ENCODE measurements around the gene BCAS3.
"Not testable (repeated sequence)": the region's sequence is repeated elsewhere in the genome, so short reads cannot be mapped to it uniquely, and the experiment has no call there.

Gene BCAS3

GRCh38 chr17:60857556-60858080 is 180.0 kb downstream of the BCAS3 start:
- no peaks in the 10 kb centered on the region for H3K27me3 ChIP-seq (ENCODE audit: control insufficient read depth, insufficient read depth, low read length)
- no peak overlapping the region for H3K9ac ChIP-seq (ENCODE audit: low read length)

GRCh38 chr17:60862482-60862881 is 184.8 kb downstream of the BCAS3 start:
- no peak overlapping the region for H3K4me3 ChIP-seq (ENCODE audit: low read length)
- H3K36me3 ChIP-seq (ENCODE audit: control insufficient read depth, insufficient read depth, low read length): no peaks in the 10 kb centered on the region
- no peaks in the 10 kb centered on the region for H3K27me3 ChIP-seq (ENCODE audit: control insufficient read depth, insufficient read depth, low read length)
- no peaks in the 10 kb centered on the region for H3K9me3 ChIP-seq (ENCODE audit: control insufficient read depth, low read length)
- H3K9ac ChIP-seq (ENCODE audit: low read length): no peak overlapping the region
- H3K4me1 ChIP-seq (ENCODE audit: control insufficient read depth, insufficient read depth, low read length): no peaks in the 10 kb centered on the region

More at GRCh38 chr17:60857556-60858080, 180.0 kb downstream of the BCAS3 start:
- Histone ChIP-seq H3K9me3 (ENCODE audit: control insufficient read depth, low read length) (no peaks in the 10 kb centered on the region), H3K4me3 (ENCODE audit: low read length) (no peak overlapping the region), H3K36me3 (ENCODE audit: control insufficient read depth, insufficient read depth, low read length) (no peaks in the 10 kb centered on the region), H3K4me1 (ENCODE audit: control insufficient read depth, insufficient read depth, low read length) (no peaks in the 10 kb centered on the region)

DNA sequence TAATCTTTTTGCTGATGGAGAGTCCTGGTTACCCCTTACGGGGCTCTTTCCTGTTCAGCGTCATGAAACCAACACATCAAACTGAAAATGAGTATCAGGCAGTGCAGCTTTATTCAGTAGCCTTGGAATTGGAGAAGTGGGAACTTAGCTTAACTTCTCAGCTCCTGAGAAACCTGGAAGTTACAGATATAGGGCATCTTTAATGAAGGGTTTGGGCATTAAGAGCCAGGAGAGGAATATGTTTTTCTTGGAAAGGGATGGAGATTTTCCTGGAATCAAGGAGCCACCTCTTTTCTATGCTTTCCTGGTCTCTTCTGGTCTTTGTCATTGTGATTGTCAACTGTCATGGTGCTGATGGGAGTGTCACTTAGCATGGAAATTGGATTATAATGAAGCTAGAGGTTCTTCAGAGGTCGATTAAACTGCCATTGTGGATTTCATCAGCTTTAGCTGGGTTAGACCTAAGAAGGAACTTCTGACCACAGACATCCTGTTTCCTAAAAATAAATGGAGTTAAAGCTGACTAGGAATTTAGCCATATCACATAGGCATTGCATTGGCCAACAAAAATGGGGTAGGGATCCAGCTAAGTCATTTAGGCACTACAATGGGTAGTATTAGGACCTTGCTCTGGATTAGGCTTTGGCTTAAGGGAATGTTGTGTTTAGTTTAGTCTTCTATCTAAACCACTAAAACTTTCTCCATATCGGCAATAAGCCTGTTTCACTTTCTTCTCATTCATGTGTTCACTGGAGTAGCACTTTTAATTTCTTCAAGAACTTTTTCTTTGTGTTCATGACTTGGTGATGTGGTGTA is 186.4 kb downstream of the BCAS3 start:
- no peak overlapping the region for H3K9ac ChIP-seq (ENCODE audit: low read length)
- H3K4me1 ChIP-seq (ENCODE audit: control insufficient read depth, insufficient read depth, low read length): no peaks in the 10 kb centered on the region
- H3K27me3 ChIP-seq (ENCODE audit: control insufficient read depth, insufficient read depth, low read length): no peaks in the 10 kb centered on the region
- H3K9me3 ChIP-seq (ENCODE audit: control insufficient read depth, low read length): no peaks in the 10 kb centered on the region
- no peak overlapping the region for H3K4me3 ChIP-seq (ENCODE audit: low read length)
- no peaks in the 10 kb centered on the region for H3K36me3 ChIP-seq (ENCODE audit: control insufficient read depth, insufficient read depth, low read length)

DNA sequence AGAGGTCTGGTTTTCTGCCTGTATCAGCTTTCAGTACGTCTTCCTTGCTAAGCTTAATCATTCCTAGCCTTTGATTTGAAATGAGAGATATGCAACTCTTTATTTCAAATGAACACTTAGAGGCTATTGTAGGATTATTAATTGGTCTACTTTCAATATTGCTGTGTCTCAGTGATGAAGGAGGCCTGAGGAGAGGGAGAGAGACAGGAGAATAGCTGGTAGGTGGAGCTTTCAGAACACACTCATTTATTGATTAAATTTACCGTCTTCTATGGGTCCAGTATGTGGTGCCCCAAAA is 187.0 kb downstream of the BCAS3 start:
- Histone ChIP-seq H3K9ac (ENCODE audit: low read length) (no peak overlapping the region), H3K4me3 (ENCODE audit: low read length) (no peak overlapping the region), H3K36me3 (ENCODE audit: control insufficient read depth, insufficient read depth, low read length) (no peaks in the 10 kb centered on the region), H3K9me3 (ENCODE audit: control insufficient read depth, low read length) (no peaks in the 10 kb centered on the region), H3K4me1 (ENCODE audit: control insufficient read depth, insufficient read depth, low read length) (no peaks in the 10 kb centered on the region), H3K27me3 (ENCODE audit: control insufficient read depth, insufficient read depth, low read length) (no peaks in the 10 kb centered on the region)

DNA sequence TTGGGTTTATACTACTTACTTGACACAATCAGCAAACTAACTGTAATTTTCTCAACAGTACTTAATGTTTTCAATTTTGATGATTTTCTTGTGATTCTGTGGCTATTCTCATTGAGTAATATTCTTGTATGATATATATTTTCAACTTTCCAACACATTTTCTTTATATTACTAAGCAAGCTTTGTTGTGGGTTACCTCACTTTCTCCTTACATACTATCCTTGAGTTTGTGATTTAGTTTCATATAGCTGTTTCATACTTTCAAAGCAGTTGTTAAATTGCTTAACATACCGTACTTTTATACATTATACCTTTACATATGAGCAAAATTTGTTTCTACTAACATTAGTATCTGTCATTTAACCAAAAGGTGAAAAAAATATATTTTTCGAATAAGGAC is 197.1 kb downstream of the BCAS3 start:
- no peaks in the 10 kb centered on the region for H3K4me1 ChIP-seq (ENCODE audit: control insufficient read depth, insufficient read depth, low read length)
- no peaks in the 10 kb centered on the region for H3K27me3 ChIP-seq (ENCODE audit: control insufficient read depth, insufficient read depth, low read length)
- no peaks in the 10 kb centered on the region for H3K9me3 ChIP-seq (ENCODE audit: control insufficient read depth, low read length)
- no peak overlapping the region for H3K9ac ChIP-seq (ENCODE audit: low read length)
- H3K4me3 ChIP-seq (ENCODE audit: low read length): no peak overlapping the region
- no peaks in the 10 kb centered on the region for H3K36me3 ChIP-seq (ENCODE audit: control insufficient read depth, insufficient read depth, low read length)

DNA sequence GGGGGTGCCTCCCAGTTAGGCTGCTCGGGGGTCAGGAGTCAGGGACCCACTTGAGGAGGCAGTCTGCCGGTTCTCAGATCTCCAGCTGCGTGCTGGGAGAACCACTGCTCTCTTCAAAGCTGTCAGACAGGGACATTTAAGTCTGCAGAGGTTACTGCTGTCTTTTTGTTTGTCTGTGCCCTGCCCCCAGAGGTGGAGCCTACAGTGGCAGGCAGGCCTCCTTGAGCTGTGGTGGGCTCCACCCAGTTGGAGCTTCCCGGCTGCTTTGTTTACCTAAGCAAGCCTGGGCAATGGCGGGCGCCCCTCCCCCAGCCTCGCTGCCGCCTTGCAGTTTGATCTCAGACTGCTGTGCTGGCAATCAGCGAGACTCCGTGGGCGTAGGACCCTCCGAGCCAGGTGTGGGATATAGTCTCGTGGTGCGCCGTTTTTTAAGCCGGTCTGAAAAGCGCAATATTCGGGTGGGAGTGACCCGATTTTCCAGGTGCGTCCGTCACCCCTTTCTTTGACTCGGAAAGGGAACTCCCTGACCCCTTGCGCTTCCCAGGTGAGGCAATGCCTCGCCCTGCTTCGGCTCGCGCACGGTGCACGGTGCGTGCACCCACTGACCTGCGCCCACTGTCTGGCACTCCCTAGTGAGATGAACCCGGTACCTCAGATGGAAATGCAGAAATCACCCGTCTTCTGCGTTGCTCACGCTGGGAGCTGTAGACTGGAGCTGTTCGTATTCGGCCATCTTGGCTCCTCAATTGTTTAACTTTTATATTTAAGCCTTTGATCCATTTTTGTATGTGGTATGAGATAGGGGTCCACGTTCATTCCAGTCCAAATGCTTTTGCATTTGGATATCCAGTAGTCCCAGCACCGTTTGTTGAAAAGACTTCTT is 209.3 kb downstream of the BCAS3 start:
- not testable (repeated sequence) for H3K9me3 ChIP-seq (ENCODE audit: control insufficient read depth, low read length); H3K4me3 ChIP-seq (ENCODE audit: low read length); H3K27me3 ChIP-seq (ENCODE audit: control insufficient read depth, insufficient read depth, low read length); H3K36me3 ChIP-seq (ENCODE audit: control insufficient read depth, insufficient read depth, low read length); H3K4me1 ChIP-seq (ENCODE audit: control insufficient read depth, insufficient read depth, low read length); H3K9ac ChIP-seq (ENCODE audit: low read length)

DNA sequence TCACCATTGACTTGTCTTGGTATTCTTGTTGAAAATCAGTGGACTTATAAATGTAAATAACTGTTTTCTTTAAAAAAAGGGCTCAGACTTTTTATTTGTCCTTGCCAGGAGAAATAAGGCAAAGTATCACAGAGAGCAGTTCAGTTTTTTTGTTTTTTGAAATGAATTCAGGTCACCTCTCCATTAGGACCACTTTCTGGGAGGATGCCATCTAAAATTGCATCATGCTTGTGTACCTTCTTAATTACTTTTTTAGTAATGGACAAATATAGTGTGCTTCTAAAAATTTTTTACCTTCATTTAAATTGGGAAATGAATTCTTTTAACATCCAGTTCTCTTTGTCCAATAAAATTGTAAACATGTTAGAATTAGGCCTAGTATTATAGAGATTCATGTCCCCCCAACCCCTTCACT is 210.0 kb downstream of the BCAS3 start:
- Histone ChIP-seq H3K4me1 (ENCODE audit: control insufficient read depth, insufficient read depth, low read length) (no peaks in the 10 kb centered on the region), H3K9ac (ENCODE audit: low read length) (no peak overlapping the region), H3K4me3 (ENCODE audit: low read length) (no peak overlapping the region), H3K9me3 (ENCODE audit: control insufficient read depth, low read length) (no peaks in the 10 kb centered on the region), H3K27me3 (ENCODE audit: control insufficient read depth, insufficient read depth, low read length) (no peaks in the 10 kb centered on the region), H3K36me3 (ENCODE audit: control insufficient read depth, insufficient read depth, low read length) (no peaks in the 10 kb centered on the region)

GRCh38 chr17:60888812-60889709 is 211.4 kb downstream of the BCAS3 start:
- H3K4me1 ChIP-seq (ENCODE audit: control insufficient read depth, insufficient read depth, low read length): no peaks in the 10 kb centered on the region
- no peaks in the 10 kb centered on the region for H3K9me3 ChIP-seq (ENCODE audit: control insufficient read depth, low read length)
- H3K27me3 ChIP-seq (ENCODE audit: control insufficient read depth, insufficient read depth, low read length): no peaks in the 10 kb centered on the region
- no peak overlapping the region for H3K9ac ChIP-seq (ENCODE audit: low read length)
- no peaks in the 10 kb centered on the region for H3K36me3 ChIP-seq (ENCODE audit: control insufficient read depth, insufficient read depth, low read length)
- H3K4me3 ChIP-seq (ENCODE audit: low read length): no peak overlapping the region

DNA sequence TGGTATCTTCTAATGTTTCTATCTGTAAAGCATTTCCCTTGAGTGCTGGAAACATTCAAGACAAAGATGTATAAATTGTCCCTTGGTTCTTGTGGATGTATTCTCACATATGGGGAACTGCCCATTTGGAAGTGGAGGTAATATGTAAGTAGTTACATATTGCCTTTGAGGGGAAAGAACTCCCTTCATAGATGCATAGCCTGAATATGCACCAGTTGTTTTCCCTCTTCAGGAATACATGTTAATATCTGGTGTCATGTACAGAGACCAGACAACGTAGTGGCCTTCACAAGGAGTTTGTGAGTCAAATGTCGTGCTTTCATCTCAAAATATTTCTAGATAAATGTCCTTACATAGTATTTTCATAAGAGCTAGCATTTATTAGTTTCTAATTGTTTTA is 213.5 kb downstream of the BCAS3 start:
- H3K4me3 ChIP-seq (ENCODE audit: low read length): no peak overlapping the region
- no peak overlapping the region for H3K9ac ChIP-seq (ENCODE audit: low read length)
- no peaks in the 10 kb centered on the region for H3K27me3 ChIP-seq (ENCODE audit: control insufficient read depth, insufficient read depth, low read length)
- H3K9me3 ChIP-seq (ENCODE audit: control insufficient read depth, low read length): no peaks in the 10 kb centered on the region
- H3K36me3 ChIP-seq (ENCODE audit: control insufficient read depth, insufficient read depth, low read length): no peaks in the 10 kb centered on the region
- no peaks in the 10 kb centered on the region for H3K4me1 ChIP-seq (ENCODE audit: control insufficient read depth, insufficient read depth, low read length)

DNA sequence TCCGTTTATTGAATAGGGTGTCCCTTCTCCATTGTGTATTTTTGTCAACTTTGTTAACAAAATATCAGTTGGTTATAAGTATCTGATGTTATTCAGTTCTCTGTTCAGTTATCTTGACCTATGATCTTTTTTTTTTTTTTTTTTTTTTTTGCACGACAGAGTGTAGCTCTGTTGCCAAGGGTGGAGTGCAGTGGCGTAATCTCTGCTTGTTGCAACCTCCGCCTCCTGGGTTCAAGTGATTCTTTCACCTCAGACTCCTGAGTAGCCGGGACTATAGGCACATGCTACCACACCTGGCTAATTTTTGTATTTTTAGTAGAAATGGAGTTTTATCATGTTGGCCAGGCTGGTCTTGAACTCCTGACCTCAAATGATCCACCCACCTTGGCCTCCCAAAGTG is 215.8 kb downstream of the BCAS3 start:
- H3K9me3 ChIP-seq (ENCODE audit: control insufficient read depth, low read length): no peaks in the 10 kb centered on the region

GRCh38 chr17:60896996-60897395 is 219.3 kb downstream of the BCAS3 start:
- H3K36me3 ChIP-seq (ENCODE audit: control insufficient read depth, insufficient read depth, low read length): no peaks in the 10 kb centered on the region
- no peaks in the 10 kb centered on the region for H3K9me3 ChIP-seq (ENCODE audit: control insufficient read depth, low read length)
- H3K9ac ChIP-seq (ENCODE audit: low read length): no peak overlapping the region
- no peaks in the 10 kb centered on the region for H3K27me3 ChIP-seq (ENCODE audit: control insufficient read depth, insufficient read depth, low read length)
- H3K4me3 ChIP-seq (ENCODE audit: low read length): no peak overlapping the region
- no peaks in the 10 kb centered on the region for H3K4me1 ChIP-seq (ENCODE audit: control insufficient read depth, insufficient read depth, low read length)

More for the DNA sequence above, 215.8 kb downstream of the BCAS3 start:
- no peaks in the 10 kb centered on the region for H3K4me1 ChIP-seq (ENCODE audit: control insufficient read depth, insufficient read depth, low read length)
- no peak overlapping the region for H3K9ac ChIP-seq (ENCODE audit: low read length)
- H3K27me3 ChIP-seq (ENCODE audit: control insufficient read depth, insufficient read depth, low read length): no peaks in the 10 kb centered on the region
- no peak overlapping the region for H3K4me3 ChIP-seq (ENCODE audit: low read length)
- no peaks in the 10 kb centered on the region for H3K36me3 ChIP-seq (ENCODE audit: control insufficient read depth, insufficient read depth, low read length)
